ENCODE measurements around the gene FPR3. TPM values are rescaled to one million over a fixed set of nuclear protein-coding genes. Genes with fewer than 3 reads are reported as not detected.

FPR3 gene
- polyA plus RNA-seq, 2 of the 4 experiments (the other 2 are of a cell fraction): not detected

DNA sequence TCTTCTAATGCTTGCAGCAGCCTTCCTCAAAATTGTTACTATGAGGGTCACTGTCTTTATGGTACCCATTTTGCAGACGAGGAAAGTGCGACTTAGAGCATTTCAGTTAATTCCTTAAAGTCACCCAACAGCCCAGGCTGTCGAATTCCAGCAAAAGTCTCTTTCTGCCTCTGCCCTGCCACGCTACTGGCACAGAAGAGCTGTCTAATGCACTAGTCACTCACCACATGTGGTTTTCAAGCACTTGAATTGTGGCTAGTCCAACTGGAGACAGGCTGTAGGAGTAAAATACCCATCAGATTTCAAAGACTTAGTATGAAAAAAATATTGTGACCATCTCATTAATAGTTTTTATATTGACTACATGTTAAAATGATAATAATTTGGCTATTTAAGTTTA, 45.0 kb upstream of the FPR3 start:
- 2% methylated on average over 4 of the region's 4 CpGs for WGBS (ENCODE audit: missing lambda C conversion rate)
- TF ChIP-seq RFX5 (IDR thresholded peaks at IDR 0.05) (no peak), PHF8 (IDR thresholded peaks at IDR 0.05; ENCODE audit: borderline replicate concordance, low read depth) (no peak), EP300 (IDR thresholded peaks at IDR 0.05) (no peak), HOXB5 (CRISPR knock-in tag; IDR thresholded peaks at IDR 0.05) (no peak), MYC (IDR thresholded peaks at IDR 0.05; ENCODE audit: borderline replicate concordance, low read length) (no peak), CEBPB (IDR thresholded peaks at IDR 0.05) (no peak), CHD4 (IDR thresholded peaks at IDR 0.05; ENCODE audit: borderline replicate concordance) (no peak)
- Histone ChIP-seq H3K4me2 (no peak overlapping the region), H3K4me3 (no peak overlapping the region), H3K9me3 (peaks cover 22% of the 10 kb centered on the region; the same call in 2 of the 3 replicates), H3K4me1 (no peaks in the 10 kb centered on the region), H3K27ac (no peak overlapping the region)
- FAIRE-seq (no peak), DNase-seq (ENCODE audit: low read depth in 1 of 2, low spot score in 1 of 2) (no peak), ATAC-seq (no peak)
- CTCF ChIA-PET: interaction anchor here (0.9 kb wide), 1 partner anchor 57 kb away, joined by 3 read pairs; no protein-coding TSS in a partner anchor
- POLR2A ChIA-PET: no interaction called here

DNA sequence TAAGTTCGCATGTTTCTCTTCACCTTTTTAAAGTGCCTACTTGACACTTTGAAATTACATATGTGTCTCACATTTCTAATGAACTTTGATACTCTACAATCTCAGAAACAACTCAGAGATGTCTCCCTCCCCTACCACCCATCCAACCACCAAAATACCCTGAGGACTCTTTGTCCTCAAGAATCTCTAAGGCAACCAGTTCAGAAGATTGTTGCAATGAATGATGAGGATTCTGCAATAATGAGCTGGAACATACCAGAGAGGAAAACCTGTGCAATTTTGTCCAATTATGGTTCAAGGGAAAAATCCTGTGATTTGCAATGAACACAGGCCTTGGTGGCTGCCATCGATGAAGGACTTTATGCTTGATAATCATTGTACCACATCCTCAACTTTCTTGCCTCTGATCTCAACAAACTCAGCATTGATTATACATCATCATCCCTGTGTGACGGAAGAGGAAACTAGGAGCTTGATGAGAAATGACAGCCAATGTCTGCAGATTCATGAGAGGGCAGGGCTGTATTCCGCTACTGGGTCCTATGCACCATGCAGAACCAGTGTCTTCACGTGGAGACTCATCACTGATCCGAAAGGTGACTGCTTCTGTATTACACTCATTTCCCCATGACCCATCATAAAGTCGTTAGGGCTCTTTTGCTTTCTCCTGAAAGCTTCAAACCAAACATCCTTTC, 44.4 kb upstream of the FPR3 start:
- no peak for TF ChIP-seq RFX5 (IDR thresholded peaks at IDR 0.05)
- TF ChIP-seq HOXB13 (CRISPR knock-in tag; IDR thresholded peaks at IDR 0.05; ENCODE audit: low read depth): no peak
- POLR2A ChIA-PET: no interaction called here
- WGBS (ENCODE audit: missing lambda C conversion rate): 11% methylated on average over 7 of the region's 7 CpGs
- CTCF ChIA-PET: interaction anchor here (0.9 kb wide), 1 partner anchor 56 kb away, joined by 3 read pairs; no protein-coding TSS in a partner anchor
- no peak for ATAC-seq
- peaks cover 27% of the 10 kb centered on the region; the same call in 2 of the 3 replicates for H3K9me3 ChIP-seq
- no peak for FAIRE-seq
- H3K4me2 ChIP-seq: no peak overlapping the region
- H3K4me3 ChIP-seq: no peak overlapping the region
- H3K27ac ChIP-seq: no peak overlapping the region
- no peaks in the 10 kb centered on the region for H3K4me1 ChIP-seq
- no peak for DNase-seq (ENCODE audit: low read depth in 1 of 2, low spot score in 1 of 2)

DNA sequence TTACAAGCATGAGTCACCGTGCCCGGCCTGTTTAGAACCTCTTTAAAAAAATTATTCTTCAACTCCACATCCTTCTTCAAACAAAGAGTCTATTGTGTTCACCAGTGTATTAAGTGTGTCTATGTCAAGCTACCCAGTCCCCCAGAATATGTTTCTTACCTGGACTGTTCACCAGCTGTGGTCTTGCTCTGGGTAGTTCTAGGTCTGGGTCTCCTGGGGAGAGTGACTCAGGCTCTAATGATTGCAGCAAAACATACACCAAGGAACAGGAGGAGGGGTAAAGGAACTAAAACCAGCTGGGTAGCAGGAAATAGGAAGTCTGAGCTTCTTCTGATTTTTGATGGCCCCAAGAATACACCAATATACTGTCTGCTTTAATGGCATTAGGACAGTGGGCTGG, 43.3 kb upstream of the FPR3 start, which contains the start of gene FPR1:
FPR1 (minus strand) TSS at position 224 of the 400 bp plus-strand sequence. CDS start 4,884 bp downstream, outside the sequence.
- CTCF ChIA-PET: no interaction called here
- TF ChIP-seq RNF2 (IDR thresholded peaks at IDR 0.05; ENCODE audit: borderline replicate concordance, low read depth): no peak
- no peak for TF ChIP-seq ZNF302 (CRISPR knock-in tag; IDR thresholded peaks at IDR 0.05)
- TF ChIP-seq CBX8 (IDR thresholded peaks at IDR 0.05): no peak
- TF ChIP-seq, protein P1, sequence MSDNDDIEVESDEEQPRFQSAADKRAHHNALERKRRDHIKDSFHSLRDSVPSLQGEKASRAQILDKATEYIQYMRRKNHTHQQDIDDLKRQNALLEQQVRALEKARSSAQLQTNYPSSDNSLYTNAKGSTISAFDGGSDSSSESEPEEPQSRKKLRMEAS (IDR thresholded peaks at IDR 0.05): no peak
- no peak for TF ChIP-seq KDM1A (IDR thresholded peaks at IDR 0.05; ENCODE audit: low read depth)
- no peak for TF ChIP-seq HOXB13 (CRISPR knock-in tag; IDR thresholded peaks at IDR 0.05; ENCODE audit: low read depth)
- TF ChIP-seq MAFK (IDR thresholded peaks at IDR 0.05; ENCODE audit: partially characterized antibody): no peak
- TF ChIP-seq MAZ (IDR thresholded peaks at IDR 0.05; ENCODE audit: borderline replicate concordance, low read depth, low read length): no peak
- no peak within 1 kb of the TSS for H3K27ac ChIP-seq

DNA sequence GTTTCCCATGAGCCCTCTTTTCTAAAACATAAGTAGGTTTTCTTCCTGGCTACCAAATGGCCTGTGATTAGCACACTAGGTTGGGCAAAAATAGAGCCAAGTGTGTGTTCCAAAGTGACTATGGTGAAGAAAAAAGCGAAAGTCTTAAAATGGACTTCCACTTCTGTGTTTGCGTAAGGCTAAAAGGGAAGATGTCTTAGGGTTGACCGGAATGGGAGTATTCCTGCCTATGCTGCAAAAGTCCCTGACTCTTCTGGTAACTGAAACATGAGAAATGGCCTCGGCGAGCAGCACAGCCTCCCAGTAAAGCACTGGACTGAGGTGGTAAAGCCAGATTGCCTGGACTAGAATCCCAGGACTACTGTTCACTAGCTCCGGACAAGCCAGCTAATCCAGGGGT, 40.8 kb upstream of the FPR3 start:
- H3K4me3 ChIP-seq: no peak overlapping the region
- DNase-seq (ENCODE audit: low read depth in 1 of 2, low spot score in 1 of 2): no peak
- no peaks in the 10 kb centered on the region for H3K4me1 ChIP-seq
- no peak overlapping the region for H3K4me2 ChIP-seq
- no peak for FAIRE-seq
- no peak for TF ChIP-seq FOSL2 (IDR thresholded peaks at IDR 0.05)
- TF ChIP-seq FOSL2 (CRISPR knock-in tag; IDR thresholded peaks at IDR 0.05): no peak
- no peak for TF ChIP-seq KDM5A (IDR thresholded peaks at IDR 0.05)
- TF ChIP-seq FOSB (CRISPR knock-in tag; IDR thresholded peaks at IDR 0.05): no peak
- TF ChIP-seq RARB (CRISPR knock-in tag; IDR thresholded peaks at IDR 0.05): no peak
- TF ChIP-seq MYC (IDR thresholded peaks at IDR 0.05; ENCODE audit: borderline replicate concordance, low read length): no peak
- no peak for TF ChIP-seq SREBF2 (IDR thresholded peaks at IDR 0.05)
- TF ChIP-seq, protein P2, sequence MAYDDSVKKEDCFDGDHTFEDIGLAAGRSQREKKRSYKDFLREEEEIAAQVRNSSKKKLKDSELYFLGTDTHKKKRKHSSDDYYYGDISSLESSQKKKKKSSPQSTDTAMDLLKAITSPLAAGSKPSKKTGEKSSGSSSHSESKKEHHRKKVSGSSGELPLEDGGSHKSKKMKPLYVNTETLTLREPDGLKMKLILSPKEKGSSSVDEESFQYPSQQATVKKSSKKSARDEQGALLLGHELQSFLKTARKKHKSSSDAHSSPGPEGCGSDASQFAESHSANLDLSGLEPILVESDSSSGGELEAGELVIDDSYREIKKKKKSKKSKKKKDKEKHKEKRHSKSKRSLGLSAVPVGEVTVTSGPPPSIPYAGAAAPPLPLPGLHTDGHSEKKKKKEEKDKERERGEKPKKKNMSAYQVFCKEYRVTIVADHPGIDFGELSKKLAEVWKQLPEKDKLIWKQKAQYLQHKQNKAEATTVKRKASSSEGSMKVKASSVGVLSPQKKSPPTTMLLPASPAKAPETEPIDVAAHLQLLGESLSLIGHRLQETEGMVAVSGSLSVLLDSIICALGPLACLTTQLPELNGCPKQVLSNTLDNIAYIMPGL (CRISPR knock-in tag; IDR thresholded peaks at IDR 0.05; ENCODE audit: borderline replicate concordance): no peak
- TF ChIP-seq, protein P3, sequence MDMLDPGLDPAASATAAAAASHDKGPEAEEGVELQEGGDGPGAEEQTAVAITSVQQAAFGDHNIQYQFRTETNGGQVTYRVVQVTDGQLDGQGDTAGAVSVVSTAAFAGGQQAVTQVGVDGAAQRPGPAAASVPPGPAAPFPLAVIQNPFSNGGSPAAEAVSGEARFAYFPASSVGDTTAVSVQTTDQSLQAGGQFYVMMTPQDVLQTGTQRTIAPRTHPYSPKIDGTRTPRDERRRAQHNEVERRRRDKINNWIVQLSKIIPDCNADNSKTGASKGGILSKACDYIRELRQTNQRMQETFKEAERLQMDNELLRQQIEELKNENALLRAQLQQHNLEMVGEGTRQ (IDR thresholded peaks at IDR 0.05): no peak
- no peak for TF ChIP-seq JUNB (IDR thresholded peaks at IDR 0.05)
- no peak for TF ChIP-seq JUN (IDR thresholded peaks at IDR 0.05)
- TF ChIP-seq, protein P4, sequence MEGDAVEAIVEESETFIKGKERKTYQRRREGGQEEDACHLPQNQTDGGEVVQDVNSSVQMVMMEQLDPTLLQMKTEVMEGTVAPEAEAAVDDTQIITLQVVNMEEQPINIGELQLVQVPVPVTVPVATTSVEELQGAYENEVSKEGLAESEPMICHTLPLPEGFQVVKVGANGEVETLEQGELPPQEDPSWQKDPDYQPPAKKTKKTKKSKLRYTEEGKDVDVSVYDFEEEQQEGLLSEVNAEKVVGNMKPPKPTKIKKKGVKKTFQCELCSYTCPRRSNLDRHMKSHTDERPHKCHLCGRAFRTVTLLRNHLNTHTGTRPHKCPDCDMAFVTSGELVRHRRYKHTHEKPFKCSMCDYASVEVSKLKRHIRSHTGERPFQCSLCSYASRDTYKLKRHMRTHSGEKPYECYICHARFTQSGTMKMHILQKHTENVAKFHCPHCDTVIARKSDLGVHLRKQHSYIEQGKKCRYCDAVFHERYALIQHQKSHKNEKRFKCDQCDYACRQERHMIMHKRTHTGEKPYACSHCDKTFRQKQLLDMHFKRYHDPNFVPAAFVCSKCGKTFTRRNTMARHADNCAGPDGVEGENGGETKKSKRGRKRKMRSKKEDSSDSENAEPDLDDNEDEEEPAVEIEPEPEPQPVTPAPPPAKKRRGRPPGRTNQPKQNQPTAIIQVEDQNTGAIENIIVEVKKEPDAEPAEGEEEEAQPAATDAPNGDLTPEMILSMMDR (IDR thresholded peaks at IDR 0.05): no peak
- TF ChIP-seq HOXA7 (CRISPR knock-in tag; IDR thresholded peaks at IDR 0.05): no peak
- TF ChIP-seq ESRRA (IDR thresholded peaks at IDR 0.05; ENCODE audit: borderline replicate concordance, low read length): no peak
- ATAC-seq: no peak
- no peak overlapping the region for H3K27ac ChIP-seq
- ChIA-PET CTCF (interaction anchor here (1.5 kb wide), 1 partner anchor 24 kb away, joined by 6 read pairs; no protein-coding TSS in a partner anchor), POLR2A (no interaction called here)
- WGBS (ENCODE audit: missing lambda C conversion rate): 17% methylated on average over 6 of the region's 6 CpGs
- H3K9me3 ChIP-seq: peaks cover 18% of the 10 kb centered on the region

More for the DNA sequence above, 43.3 kb upstream of the FPR3 start, which contains the start of gene FPR1:
- 2% methylated on average over 2 of the region's 2 CpGs for WGBS (ENCODE audit: missing lambda C conversion rate)
- no peak for FAIRE-seq
- POLR2A ChIA-PET: no interaction called here
- Histone ChIP-seq H3K4me3 (no peak within 1 kb of the TSS), H3K9me3 (peaks cover 28% of the 10 kb centered on the region), H3K4me2 (no peak within 1 kb of the TSS), H3K4me1 (no peaks in the 10 kb centered on the region)
- DNase-seq (ENCODE audit: low read depth in 1 of 2, low spot score in 1 of 2): no peak
- ATAC-seq: no peak

All from A549 (cell line).